K562 (cell line): ENCODE measurements around the gene SPATA21.

Source experiments
- EZH2 ChIP-seq: IDR thresholded peaks from 2 replicates; pipeline ENCODE4 v1.6.1; 2012; ENCODE audit warnings: low read depth, mild to moderate bottlenecking, inconsistent platforms, low read length, borderline replicate concordance
- FOXJ3 ChIP-seq: sonication (generic); formaldehyde crosslinking; IDR thresholded peaks from 2 replicates; pipeline ENCODE4 v1.4.0; 2020; ENCODE audit warnings: mild to moderate bottlenecking, missing genetic modification reagents
- HNRNPLL ChIP-seq: fragments of 200-400 bp; formaldehyde crosslinking; IDR thresholded peaks from 2 replicates; pipeline ENCODE4 v1.6.1; 2017; ENCODE audit warnings: low read length, low read depth, mild to moderate bottlenecking; ENCODE audit not compliant: poor library complexity, severe bottlenecking
- HNRNPUL1 ChIP-seq: fragments of 200-400 bp; formaldehyde crosslinking; IDR thresholded peaks from 2 replicates; pipeline ENCODE4 v1.6.1; 2017; ENCODE audit warnings: low read length
- KLF13 ChIP-seq: fragments of 450-650 bp; IDR thresholded peaks from 2 replicates; pipeline ENCODE4 v1.6.1; 2016; ENCODE audit warnings: missing genetic modification characterization, low read depth, mild to moderate bottlenecking, missing compliant biosample characterization, moderate library complexity, borderline replicate concordance
- NELFE ChIP-seq: IDR thresholded peaks from 2 replicates; pipeline ENCODE4 v1.6.1; 2011; ENCODE audit warnings: mild to moderate bottlenecking; ENCODE audit not compliant: insufficient read depth, insufficient read length
- POLR2A ChIP-seq: fragments of 450-650 bp; conservative IDR thresholded peaks from 2 replicates; pipeline ENCODE4 v1.6.1; 2016
- RB1 ChIP-seq: fragments of 450-650 bp; IDR thresholded peaks from 2 replicates; pipeline ENCODE4 v1.6.1; 2017; ENCODE audit warnings: low read depth, mild to moderate bottlenecking
- RNF2 ChIP-seq: sonication (generic); IDR thresholded peaks from 2 replicates; pipeline ENCODE4 v1.6.1; 2016
- ZNF212 ChIP-seq: fragments of 450-650 bp; formaldehyde crosslinking; IDR thresholded peaks from 2 replicates; pipeline ENCODE4 v1.4.0; 2020; ENCODE audit warnings: mild to moderate bottlenecking
- ZNF75A ChIP-seq: fragments of 450-650 bp; formaldehyde crosslinking; IDR thresholded peaks from 2 replicates; pipeline ENCODE4 v1.4.0; 2020; ENCODE audit warnings: mild to moderate bottlenecking
- ZNF785 ChIP-seq: fragments of 250-450 bp; sonication (Bioruptor Pico); IDR thresholded peaks from 2 replicates; pipeline ENCODE4 v1.4.0; 2020; ENCODE audit warnings: mild to moderate bottlenecking
- TF ChIP-seq, protein P1 (sequence below): fragments of 250-450 bp; sonication (Bioruptor Pico); IDR thresholded peaks from 2 replicates; pipeline ENCODE4 v1.4.0; 2020; ENCODE audit warnings: mild to moderate bottlenecking, moderate library complexity

DNA sequence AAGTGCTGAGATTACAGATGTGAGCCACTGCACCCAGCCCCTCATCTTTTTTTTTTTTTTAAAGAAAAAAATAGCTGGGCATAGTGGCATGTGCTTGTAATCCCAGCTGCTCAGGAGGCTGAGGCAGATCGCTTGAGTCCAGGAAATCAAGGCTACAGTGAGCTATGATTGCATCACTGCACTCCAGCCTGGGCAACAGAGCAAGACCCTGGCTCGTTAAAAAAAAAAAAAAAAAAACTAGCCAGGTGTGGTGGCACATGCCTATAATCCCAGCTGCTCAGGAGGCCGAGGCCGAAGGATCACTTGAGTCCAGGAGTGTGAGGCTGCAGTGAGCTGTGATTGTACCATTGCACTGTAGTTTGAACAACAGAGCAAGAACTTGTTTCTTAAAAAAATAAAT is 56.4 kb downstream of the SPATA21 start:
- TF ChIP-seq ZNF212 (no peak), FOXJ3 (CRISPR knock-in tag) (no peak), HNRNPLL (no peak), POLR2A (no peak), NELFE (no peak), KLF13 (tag) (no peak), ZNF785 (CRISPR knock-in tag) (no peak), EZH2 (no peak), RB1 (no peak), RNF2 (no peak), ZNF75A (CRISPR knock-in tag) (no peak), HNRNPUL1 (no peak)
- TF ChIP-seq, protein P1, sequence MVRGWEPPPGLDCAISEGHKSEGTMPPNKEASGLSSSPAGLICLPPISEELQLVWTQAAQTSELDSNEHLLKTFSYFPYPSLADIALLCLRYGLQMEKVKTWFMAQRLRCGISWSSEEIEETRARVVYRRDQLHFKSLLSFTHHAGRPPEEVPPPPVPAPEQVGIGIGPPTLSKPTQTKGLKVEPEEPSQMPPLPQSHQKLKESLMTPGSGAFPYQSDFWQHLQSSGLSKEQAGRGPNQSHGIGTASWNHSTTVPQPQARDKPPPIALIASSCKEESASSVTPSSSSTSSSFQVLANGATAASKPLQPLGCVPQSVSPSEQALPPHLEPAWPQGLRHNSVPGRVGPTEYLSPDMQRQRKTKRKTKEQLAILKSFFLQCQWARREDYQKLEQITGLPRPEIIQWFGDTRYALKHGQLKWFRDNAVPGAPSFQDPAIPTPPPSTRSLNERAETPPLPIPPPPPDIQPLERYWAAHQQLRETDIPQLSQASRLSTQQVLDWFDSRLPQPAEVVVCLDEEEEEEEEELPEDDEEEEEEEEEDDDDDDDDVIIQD, result no peak
